Vagina (tissue), 2 donors: ENCODE measurements around the gene CNNM1.

Experiments
- CTCF ChIP-seq, 3 experiments: fragments of 450-650 bp in 2 of 3; fragments of 200-600 bp in 1 of 3; sonication (generic) in 1 of 3; IDR thresholded peaks; one replicate each; pipeline ENCODE4 v1.5.1; 2017 to 2019; ENCODE audit warnings: antibody characterized with exemption in 3 of 3, mild to moderate bottlenecking in 2 of 3, moderate library complexity in 2 of 3
- POLR2A ChIP-seq, 2 donors: fragments of 450-650 bp; IDR thresholded peaks; one replicate each; pipeline ENCODE4 v1.6.1; 2017; ENCODE audit warnings: antibody characterized with exemption in 2 of 2, mild to moderate bottlenecking in 2 of 2, moderate library complexity in 2 of 2

GRCh38 chr10:99412099-99412498, 82.9 kb downstream of the CNNM1 start:
- TF ChIP-seq POLR2A (IDR thresholded peaks at IDR 0.05) (no peak), CTCF (IDR thresholded peaks at IDR 0.05) (no peak)
